GM21423 (cell line): ENCODE results near the gene KCNQ1OT1.

Experiments used
- ATAC-seq: cut with Tn5 transposase; IDR thresholded peaks from one replicate; pipeline ENCODE4 v1.9.1; 2021; ENCODE audit warnings: mild to moderate bottlenecking, moderate library complexity; ENCODE audit not compliant: unreplicated experiment

The KCNQ1OT1 gene

GRCh38 chr11:2574043-2574552 lies 125.7 kb downstream of the KCNQ1OT1 start:
- ATAC-seq, result no peak

GRCh38 chr11:2573240-2574042 lies 126.4 kb downstream of the KCNQ1OT1 start:
- no peak for ATAC-seq

DNA sequence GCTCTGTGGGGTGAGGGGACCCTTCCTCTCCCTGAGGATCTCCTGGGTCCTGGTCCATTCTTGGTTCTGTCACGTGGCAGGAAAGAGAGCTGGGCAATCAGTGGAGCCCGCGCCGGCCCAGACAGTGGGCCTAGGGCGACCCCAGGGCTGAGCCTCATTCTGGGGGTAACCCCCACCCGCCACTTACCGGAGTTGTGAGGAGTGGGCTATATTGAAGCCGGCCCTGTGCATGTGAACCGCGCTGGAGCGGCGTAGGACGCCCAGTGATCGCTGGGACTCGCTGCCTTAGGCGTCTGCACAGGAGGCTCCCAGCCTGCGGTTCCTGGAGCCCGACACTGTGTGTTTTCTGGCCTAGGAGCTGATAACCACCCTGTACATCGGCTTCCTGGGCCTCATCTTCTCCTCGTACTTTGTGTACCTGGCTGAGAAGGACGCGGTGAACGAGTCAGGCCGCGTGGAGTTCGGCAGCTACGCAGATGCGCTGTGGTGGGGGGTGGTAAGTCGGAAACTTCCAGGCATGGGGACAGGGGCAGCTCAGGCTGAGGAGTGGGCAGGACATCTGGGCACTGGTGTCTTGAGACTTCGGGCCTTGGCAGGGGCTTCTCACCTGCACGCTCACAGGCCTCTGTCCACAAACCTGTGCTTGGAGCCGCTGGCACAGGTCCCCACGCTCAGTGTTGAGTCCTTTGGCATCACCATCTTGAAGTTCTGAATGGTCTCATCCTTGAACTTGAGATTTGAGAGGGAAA lies 127.1 kb downstream of the KCNQ1OT1 start:
- ATAC-seq, result no peak

GRCh38 chr11:2571598-2572281 lies 128.1 kb downstream of the KCNQ1OT1 start:
- no peak for ATAC-seq

- ATAC-seq, result no peak
Measured at GRCh38 chr11:2570841-2571597, 128.8 kb downstream of the KCNQ1OT1 start.

DNA sequence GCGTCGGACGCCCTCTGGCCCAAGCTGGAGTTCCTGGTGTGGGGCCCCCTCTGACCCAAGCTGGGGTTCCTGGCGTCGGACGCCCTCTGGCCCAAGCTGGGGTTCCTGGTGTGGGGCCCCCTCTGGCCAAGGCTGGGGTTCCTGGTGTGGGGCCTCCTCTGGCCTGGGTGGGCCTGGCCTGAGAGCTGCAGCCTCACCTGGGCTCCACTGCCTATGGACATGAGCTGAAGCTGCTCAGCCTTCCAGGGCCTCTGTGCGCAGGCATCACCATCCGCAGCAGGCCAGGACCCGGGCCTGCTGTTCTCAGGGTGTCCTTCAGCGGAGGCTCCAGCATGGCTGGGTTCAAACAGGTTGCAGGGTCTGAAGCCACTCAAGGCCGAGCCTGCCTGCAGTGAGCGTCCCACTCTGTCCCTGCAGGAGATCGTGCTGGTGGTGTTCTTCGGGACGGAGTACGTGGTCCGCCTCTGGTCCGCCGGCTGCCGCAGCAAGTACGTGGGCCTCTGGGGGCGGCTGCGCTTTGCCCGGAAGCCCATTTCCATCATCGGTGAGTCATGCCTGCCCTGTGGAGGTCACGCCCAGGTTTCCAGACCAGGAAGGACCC lies 129.5 kb downstream of the KCNQ1OT1 start:
- ATAC-seq, result no peak

GRCh38 chr11:2569731-2570210 lies 130.0 kb downstream of the KCNQ1OT1 start:
- no peak for ATAC-seq

GRCh38 chr11:2569321-2569721 lies 130.5 kb downstream of the KCNQ1OT1 start:
- no peak for ATAC-seq

DNA sequence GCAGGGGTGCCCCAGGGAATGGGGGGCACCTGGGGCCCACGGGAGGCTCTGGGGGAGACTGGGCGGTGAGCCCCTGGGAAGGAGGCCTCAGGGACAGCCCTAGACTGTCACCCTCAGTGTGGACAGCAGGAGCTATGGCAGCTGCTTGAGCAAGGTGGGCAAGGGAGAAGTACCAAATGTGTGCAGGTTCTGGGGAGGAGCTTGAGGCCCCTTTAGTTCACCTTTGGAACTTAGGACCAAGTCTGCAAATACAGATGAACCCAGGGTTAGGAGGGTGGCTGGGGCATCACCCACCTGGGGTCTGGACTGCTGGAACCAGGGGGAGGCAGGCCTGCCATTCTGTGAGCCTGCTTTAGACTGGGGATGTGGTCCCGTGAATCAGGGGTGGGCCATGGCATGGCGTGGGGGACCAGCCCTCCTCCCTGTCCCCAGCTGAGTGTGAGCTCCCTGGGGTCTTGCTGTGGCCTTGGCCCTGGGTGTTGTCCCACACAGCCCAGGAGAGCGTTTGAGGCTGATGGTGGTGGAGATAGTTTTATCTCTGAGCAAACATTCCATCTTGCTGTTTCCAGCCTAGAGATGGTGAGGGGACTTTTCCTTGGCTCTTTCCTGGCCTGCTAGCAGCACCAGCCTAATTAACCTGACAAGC lies 132.6 kb downstream of the KCNQ1OT1 start:
- ATAC-seq, result no peak

GRCh38 chr11:2566223-2567025 lies 133.4 kb downstream of the KCNQ1OT1 start:
- ATAC-seq, result no peak

DNA sequence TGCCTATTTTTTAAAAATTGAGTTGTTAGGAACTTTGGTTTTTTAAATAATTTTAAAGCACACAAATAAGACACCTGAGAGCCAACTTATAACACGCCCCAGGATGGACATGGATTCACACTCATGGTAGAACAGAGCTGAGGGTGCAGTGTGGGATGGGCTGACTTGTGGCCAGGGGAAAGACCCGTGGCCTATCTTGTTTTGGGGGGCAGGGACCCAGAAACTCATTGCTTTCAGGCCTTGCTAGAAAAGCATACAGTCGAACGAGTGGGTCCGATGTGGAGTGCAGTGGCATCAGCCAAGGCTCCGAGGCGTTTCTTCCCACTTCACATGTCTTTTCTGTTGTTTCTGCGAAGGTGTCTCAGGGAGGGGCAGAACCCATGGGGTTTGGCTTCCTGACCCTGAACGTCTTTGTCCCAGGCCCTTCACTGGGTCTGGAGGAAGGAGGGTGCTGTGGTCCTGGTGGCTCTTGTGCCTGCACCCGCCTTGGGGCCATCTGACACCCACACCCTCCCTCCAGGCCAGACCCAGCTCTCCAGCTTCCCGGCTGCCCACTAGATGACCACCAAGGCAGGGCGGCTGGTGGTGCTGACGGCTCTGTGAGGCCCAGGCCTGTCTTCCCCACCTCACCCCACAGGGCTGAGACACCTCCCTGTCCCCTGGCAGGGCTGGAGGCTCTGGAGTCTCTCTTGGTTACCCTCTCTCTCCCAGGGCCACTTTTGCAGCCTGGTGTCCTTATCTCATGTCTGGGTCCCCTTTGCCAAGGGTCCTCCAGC lies 134.2 kb downstream of the KCNQ1OT1 start:
- no peak for ATAC-seq

- ATAC-seq, result no peak
Measured at GRCh38 chr11:2564588-2565425, 135.0 kb downstream of the KCNQ1OT1 start.

DNA sequence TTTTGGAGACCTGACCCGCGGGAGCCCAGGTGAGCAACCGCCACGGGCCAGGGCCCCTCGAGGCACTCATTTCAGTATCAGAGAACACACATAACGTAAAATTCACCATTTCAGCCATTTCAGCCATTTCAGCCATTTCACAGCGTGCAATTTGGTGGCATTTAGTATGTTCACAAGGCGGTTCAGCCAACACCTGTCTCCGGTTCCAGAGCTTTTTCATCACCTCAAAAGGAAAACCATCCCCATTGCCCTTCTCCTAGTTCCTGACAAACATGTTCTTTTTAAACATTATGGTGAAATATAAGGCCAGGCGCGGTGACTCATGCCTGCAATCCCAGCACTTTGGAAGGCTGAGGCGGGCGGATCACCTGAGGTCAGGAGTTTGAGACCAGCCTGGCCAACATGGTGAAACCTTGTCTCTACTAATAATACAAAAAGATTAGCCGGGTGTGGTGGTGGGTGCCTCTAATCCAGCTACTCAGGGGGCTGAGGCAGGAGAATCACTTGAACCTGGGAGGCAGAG lies 135.7 kb downstream of the KCNQ1OT1 start:
- ATAC-seq, result no peak

- no peak for ATAC-seq
Measured at GRCh38 chr11:2563213-2564007, 136.4 kb downstream of the KCNQ1OT1 start.

DNA sequence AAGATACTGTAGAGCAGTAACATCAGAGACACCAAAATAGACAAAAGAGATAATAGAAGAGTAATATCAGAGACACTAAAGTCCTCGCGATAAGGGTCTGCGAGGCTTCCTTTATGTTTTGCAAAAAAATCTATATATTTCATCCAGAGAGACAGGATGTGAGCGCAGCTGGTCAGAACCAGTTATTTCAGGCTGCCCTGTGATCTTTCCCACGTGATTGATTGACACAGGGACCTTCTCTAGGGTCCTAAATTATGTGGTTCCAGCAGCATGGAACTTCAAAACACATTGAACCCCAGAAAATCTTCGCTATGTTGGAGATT lies 136.9 kb downstream of the KCNQ1OT1 start:
- no peak for ATAC-seq
